NCI-H82 treated with DMSO at 0.1 percent for 48 hours (cell line): Measurements from ENCODE around the gene GET4.
"Not testable (repeated sequence)": the region's sequence is repeated elsewhere in the genome, so short reads cannot be mapped to it uniquely, and the experiment has no call there.

Experiments used
- DNase-seq: peaks from one replicate; lab custom pipeline; 2025; ENCODE audit not compliant: unreplicated experiment; lab: John Stamatoyannopoulos, UW

Gene GET4

GRCh38 chr7:926061-927030, 50.0 kb downstream of the GET4 start:
- no peak for DNase-seq

GRCh38 chr7:927031-927671, 50.8 kb downstream of the GET4 start:
- DNase-seq = no peak

DNA sequence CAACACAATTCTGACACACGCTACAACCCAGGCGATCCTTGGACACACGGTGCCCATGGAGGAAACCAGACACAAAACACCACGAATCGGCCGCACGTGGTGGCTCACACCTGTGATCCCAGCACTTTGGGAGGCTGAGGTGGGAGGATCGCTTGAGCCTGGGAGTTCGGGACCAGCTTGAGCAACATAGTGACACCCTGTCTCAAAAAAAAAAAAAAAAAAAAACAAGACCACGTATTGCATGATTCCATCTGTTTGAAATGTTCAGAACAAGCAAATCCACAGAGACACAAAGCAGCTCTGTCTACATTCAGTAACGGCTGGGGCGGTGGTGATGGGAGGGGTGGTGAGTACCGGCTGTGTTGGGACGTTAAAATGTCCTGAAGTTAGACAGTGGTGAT, 53.0 kb downstream of the GET4 start:
- DNase-seq = no peak

DNA sequence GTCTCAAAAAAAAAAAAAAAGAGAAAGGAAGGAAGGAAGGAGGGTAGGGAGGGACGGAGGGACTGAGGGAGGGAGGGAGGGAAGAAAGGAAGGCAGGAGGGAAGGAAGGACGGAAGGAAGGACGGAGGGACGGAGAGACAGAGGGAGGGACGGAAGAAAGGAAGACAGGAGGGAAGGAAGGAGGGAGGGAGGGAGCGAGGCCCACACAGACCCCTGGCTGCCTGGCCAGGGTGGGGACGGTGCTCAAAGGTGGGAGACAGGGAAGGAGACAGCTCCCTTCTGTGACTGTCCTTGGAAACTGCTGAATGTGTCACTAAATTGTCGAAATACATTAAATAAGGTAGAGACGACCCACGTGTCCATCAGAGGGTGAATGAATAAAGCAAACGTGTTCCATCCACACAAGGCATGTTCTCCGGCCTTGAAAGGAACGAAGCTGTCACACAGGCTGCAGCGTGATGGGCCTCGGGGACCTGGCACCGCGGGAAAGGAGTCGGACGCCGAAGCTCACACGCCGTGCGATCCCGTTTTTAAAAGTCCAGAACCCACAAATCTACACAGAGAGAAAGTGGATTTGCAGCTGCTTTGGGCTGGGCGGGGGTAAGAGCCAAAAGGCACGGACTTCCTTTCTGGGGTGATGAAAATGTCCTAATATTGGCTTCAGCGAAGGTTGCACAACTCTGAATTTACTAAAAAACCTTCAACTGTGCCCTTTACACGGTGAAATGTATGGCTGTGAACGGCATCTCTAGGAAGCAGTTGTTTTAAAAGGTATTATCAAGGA, 54.8 kb downstream of the GET4 start:
- no peak for DNase-seq

- DNase-seq = no peak
Measured at GRCh38 chr7:931871-932650, 55.7 kb downstream of the GET4 start.

GRCh38 chr7:932651-932975, 56.3 kb downstream of the GET4 start:
- DNase-seq = no peak

- no peak for DNase-seq
Measured at GRCh38 chr7:934469-935163, 58.3 kb downstream of the GET4 start.

GRCh38 chr7:935164-935873, 59.0 kb downstream of the GET4 start:
- no peak for DNase-seq

DNA sequence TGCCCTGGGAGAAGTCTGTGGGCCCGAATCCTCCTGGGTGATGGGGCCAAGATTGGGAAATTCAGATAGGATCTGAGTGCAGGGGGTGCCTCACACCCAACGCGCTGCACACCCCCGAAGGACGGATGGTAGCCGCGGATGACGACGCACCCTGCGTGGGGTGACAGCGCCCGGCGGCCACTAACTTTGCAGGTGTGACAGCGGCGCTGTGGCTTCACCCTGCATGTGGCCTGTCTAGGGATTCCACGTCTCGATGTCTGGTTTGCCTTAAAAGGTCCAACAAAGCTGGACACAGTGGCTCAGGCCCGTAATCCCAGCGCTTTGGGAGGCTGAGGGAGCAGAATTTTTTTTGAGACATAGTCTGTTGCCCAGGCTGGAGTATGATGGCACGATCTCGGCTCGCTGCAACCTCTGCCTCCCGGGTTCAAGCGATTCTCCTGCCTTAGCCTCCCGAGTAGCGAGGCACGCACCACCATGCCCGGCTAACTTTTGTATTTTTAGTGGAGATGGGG, 59.6 kb downstream of the GET4 start:
- DNase-seq = no peak

DNA sequence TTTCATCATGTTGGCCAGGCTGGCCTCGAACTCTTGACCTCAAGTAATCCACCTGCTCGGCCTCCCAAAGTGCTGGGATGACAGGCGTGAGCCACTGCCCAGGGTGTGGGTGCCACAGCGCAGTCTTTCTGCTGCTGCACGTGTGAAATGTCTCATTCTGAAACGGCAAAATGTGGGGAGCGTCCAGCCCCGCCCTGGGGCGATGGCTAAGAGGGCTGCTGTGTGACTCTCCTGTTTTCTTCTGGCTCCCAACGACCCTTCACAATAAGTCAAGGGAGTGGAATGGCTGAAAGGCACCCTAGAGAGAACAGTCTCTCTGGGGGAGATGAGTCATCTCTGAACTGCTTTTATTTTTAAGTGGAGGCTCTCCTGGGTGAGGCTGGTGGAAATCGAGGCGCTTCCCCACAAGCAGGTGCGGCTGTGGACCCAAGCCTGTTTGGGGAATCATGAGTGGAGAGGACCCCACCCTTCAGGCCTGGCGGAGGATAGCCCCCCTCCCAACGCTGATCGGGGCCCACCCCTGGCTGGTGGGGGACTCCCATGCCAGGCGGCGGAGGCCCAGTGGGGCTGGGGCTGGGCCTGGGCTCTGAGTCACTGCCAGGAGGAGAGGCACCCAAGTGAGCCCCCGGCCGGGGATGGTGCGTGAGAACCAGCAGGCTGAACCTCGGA, 60.2 kb downstream of the GET4 start:
- DNase-seq = no peak

GRCh38 chr7:937856-938484, 61.6 kb downstream of the GET4 start:
- DNase-seq = no peak

- DNase-seq = no peak
Measured at GRCh38 chr7:938546-939185, 62.3 kb downstream of the GET4 start.

- no peak for DNase-seq
Measured at GRCh38 chr7:939843-940242, 63.5 kb downstream of the GET4 start.

DNA sequence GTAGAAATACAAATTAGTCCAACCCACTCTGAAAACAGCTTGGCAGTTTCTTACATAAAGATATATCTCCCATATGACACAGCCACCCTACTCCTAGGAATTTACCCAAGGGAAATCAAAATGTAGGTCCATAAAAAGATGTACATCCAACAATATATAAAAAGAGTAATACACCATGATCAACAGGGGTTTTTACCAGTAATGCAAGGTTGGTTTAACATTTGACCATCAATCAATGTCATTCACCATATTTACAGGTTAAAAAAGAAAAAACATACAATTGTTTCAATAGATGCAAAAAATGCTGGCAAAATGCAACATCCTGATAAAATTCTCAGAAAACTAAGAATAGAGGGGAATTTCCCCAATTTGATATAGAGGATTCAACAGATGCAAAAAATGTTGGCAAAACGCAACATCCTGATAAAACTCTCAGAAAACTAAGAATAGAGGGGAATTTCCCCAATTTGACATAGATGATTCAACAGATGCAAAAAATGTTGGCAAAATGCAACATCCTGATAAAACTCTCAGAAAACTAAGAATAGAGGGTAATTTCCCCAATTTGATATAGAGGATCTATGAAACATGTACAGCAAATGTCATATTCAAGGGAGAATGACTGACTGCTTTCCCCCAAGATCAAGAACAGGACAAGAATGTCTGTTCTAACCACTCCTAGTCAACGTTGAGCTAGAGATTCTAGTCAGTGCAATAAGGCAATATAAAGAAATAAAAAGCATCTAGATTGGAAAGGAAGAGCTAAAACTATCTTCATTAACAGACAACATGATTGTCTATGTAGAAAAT, 64.5 kb downstream of the GET4 start:
- DNase-seq = no peak

DNA sequence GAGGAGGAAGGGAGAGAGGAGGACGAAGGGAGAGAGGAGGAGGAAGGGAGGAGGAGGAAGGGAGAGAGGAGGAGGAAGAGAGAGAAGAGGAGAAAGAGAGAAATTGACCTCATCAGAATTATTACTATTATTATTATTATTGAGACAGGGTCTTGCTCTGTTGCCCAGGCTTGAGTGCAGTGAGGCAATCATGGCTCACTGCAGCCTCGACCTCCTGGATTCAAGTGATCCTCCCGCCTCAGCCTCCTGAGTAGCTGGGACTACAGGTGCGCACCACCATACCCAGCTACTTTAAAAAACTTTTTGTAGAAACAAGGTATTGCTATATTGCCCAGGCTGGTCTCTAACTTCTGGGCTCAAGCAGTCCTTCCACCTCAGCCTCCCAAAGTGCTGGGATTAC, 67.4 kb downstream of the GET4 start:
- DNase-seq = not testable (repeated sequence)

- DNase-seq = no peak
Measured at GRCh38 chr7:944744-945143, 68.4 kb downstream of the GET4 start.

GRCh38 chr7:945147-945555, 68.8 kb downstream of the GET4 start:
- no peak for DNase-seq
